Measurements from ENCODE around the gene MYH7. TPM values are rescaled to one million over a fixed set of nuclear protein-coding genes. Genes with fewer than 3 reads are reported as not detected.

Gene MYH7
- polyA plus RNA-seq, 1 donor from 2014 or later = 0.12 TPM

GRCh38 chr14:23449314-23449713 lies 13.9 kb upstream of the MYH7 start:
- Histone ChIP-seq H3K27me3 (ENCODE audit: insufficient read depth, low read depth, low read length) (no peaks in the 10 kb centered on the region), H3F3A (ENCODE audit: insufficient read depth, low read length, poor library complexity, severe bottlenecking) (no peaks in the 10 kb centered on the region), H3K79me2 (replicated peaks; ENCODE audit: insufficient read depth, low read length) (no peaks in the 10 kb centered on the region), H3K4me2 (ENCODE audit: low read length) (no peak overlapping the region), H3K27ac (ENCODE audit: low read length) (no peak overlapping the region), H3K9me3 (ENCODE audit: low read length) (no peaks in the 10 kb centered on the region), H4K20me1 (ENCODE audit: insufficient read depth) (no peaks in the 10 kb centered on the region), H3K9me2 (ENCODE audit: insufficient read depth, low read length) (no peaks in the 10 kb centered on the region), H3K4me3 (ENCODE audit: low read length) (no peak overlapping the region), H3K9ac (ENCODE audit: low read length) (no peak overlapping the region), H2AFZ (ENCODE audit: low read depth, low read length) (no peak overlapping the region), H3K36me3 (ENCODE audit: insufficient read depth, low read length) (no peaks in the 10 kb centered on the region)
- TF ChIP-seq EZH2 (IDR thresholded peaks at IDR 0.05; ENCODE audit: borderline replicate concordance, insufficient read depth, low read length, poor library complexity, severe bottlenecking) (no peak), SMC3 (conservative IDR thresholded peaks at IDR 0.05; ENCODE audit: poor library complexity) (no peak), CTCF (IDR thresholded peaks at IDR 0.05; ENCODE audit: poor library complexity, severe bottlenecking) (no peak), RAD21 (conservative IDR thresholded peaks at IDR 0.05) (no peak), POLR2AphosphoS5 (IDR thresholded peaks at IDR 0.05) (no peak), EP300 (conservative IDR thresholded peaks at IDR 0.05; ENCODE audit: poor library complexity, severe bottlenecking) (no peak)

- H2AFZ ChIP-seq (ENCODE audit: low read depth, low read length) = no peak overlapping the region
- no peaks in the 10 kb centered on the region for H3K36me3 ChIP-seq (ENCODE audit: insufficient read depth, low read length)
- no peaks in the 10 kb centered on the region for H3K79me2 ChIP-seq (replicated peaks; ENCODE audit: insufficient read depth, low read length)
- no peak overlapping the region for H3K4me3 ChIP-seq (ENCODE audit: low read length)
- no peak for TF ChIP-seq TAF1 (IDR thresholded peaks at IDR 0.05; ENCODE audit: low read depth)
- no peak for TF ChIP-seq REST (IDR thresholded peaks at IDR 0.05; ENCODE audit: borderline replicate concordance)
- TF ChIP-seq SMC3 (conservative IDR thresholded peaks at IDR 0.05; ENCODE audit: poor library complexity) = no peak
- no peak for TF ChIP-seq CTCF (IDR thresholded peaks at IDR 0.05; ENCODE audit: poor library complexity, severe bottlenecking)
- TF ChIP-seq POLR2AphosphoS5 (IDR thresholded peaks at IDR 0.05) = no peak
- TF ChIP-seq EP300 (conservative IDR thresholded peaks at IDR 0.05; ENCODE audit: poor library complexity, severe bottlenecking) = no peak
- no peak for TF ChIP-seq MXI1 (conservative IDR thresholded peaks at IDR 0.05; ENCODE audit: poor library complexity, severe bottlenecking)
- TF ChIP-seq RAD21 (conservative IDR thresholded peaks at IDR 0.05) = no peak
- TF ChIP-seq EZH2 (IDR thresholded peaks at IDR 0.05; ENCODE audit: borderline replicate concordance, insufficient read depth, low read length, poor library complexity, severe bottlenecking) = no peak
- H3K9ac ChIP-seq (ENCODE audit: low read length) = no peak overlapping the region
- H3K9me3 ChIP-seq (ENCODE audit: low read length) = no peaks in the 10 kb centered on the region
- no peaks in the 10 kb centered on the region for H3K27me3 ChIP-seq (ENCODE audit: insufficient read depth, low read depth, low read length)
- no peak overlapping the region for H3K27ac ChIP-seq (ENCODE audit: low read length)
- no peaks in the 10 kb centered on the region for H3F3A ChIP-seq (ENCODE audit: insufficient read depth, low read length, poor library complexity, severe bottlenecking)
- H3K4me2 ChIP-seq (ENCODE audit: low read length) = no peak overlapping the region
- no peaks in the 10 kb centered on the region for H4K20me1 ChIP-seq (ENCODE audit: insufficient read depth)
- no peaks in the 10 kb centered on the region for H3K9me2 ChIP-seq (ENCODE audit: insufficient read depth, low read length)
These were observed 12.2 kb upstream of the MYH7 start for GRCh38 chr14:23447361-23448350.

Measured in neural cell (in vitro differentiated cells).